HG02938 (cell line): Measurements from ENCODE around the gene UTRN.

Experiments
- ATAC-seq: cut with Tn5 transposase; IDR thresholded peaks from one replicate; pipeline ENCODE4 v1.9.1; 2021; ENCODE audit warnings: mild to moderate bottlenecking, moderate library complexity; ENCODE audit not compliant: unreplicated experiment

UTRN gene

GRCh38 chr6:144284783-144285547 is at the start of gene UTRN:
Gene UTRN (plus strand): TSS chr6:144285335. CDS start chr6:144291829, 6,494 bp downstream.
- ATAC-seq, result peak; percentile 44

- no peak for ATAC-seq
Measured at GRCh38 chr6:144244688-144245087, 40.4 kb upstream of the UTRN start.

- no peak for ATAC-seq
Measured at GRCh38 chr6:144246988-144247387, 38.1 kb upstream of the UTRN start.

- ATAC-seq, result peak; percentile 11
Measured at GRCh38 chr6:144248003-144248402, 37.1 kb upstream of the UTRN start.

- peak; percentile 61 for ATAC-seq
Measured at GRCh38 chr6:144248476-144249301, 36.4 kb upstream of the UTRN start.

DNA sequence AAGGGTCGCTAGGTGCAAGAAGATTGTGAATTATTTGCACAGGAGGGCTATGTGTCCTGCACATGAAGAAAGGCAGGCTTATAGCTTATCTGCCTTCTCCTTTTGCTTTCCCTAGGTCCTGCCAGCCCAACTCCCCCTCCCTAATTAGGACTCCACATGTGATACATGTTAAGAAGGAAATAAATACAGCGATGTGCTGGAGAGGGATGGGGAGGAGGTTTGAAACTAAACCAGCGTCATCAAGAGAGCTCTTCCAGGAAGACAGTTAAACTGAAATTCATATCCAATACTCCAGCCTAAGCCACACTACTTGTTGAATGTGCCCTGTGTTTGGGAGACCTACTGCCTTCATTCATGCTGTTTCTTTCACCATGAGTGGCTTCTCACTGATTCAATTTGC is 34.9 kb upstream of the UTRN start:
- no peak for ATAC-seq

DNA sequence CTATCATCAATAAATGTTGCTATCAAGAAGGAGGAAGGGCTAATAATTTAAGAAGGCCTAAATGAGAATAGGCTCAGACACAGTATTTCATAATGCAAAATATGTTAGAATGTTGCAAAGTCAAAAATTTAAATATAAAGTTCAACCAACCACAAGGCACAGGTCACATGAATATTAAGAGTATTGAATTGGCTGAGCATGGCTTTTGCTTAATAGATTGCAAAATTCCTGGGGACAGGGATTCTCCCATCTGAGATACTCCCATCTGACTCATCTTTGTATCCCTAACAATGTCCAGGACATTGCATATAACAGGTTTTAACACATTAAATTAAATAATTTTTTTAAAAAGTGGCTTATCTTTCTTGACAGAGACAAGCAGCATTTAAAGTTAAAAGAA is 32.9 kb upstream of the UTRN start:
- no peak for ATAC-seq

DNA sequence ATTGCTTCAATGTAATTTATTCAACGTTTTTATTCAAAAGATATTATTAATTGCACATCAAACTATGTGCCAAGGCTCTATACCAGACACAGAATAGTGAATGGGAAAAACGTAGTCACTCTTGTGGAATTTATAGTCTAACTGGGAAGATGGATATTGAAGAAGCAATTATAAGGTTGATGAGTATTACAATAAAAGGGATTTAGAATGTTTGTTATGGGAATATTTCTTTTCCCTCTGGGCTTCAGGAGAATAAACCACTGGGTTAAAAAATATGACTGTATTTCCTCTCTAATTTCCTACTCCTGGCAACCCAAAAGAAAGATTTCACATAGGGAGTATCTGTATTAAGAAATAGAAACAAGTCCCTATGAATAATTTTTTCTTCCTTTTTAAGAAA is 25.1 kb upstream of the UTRN start:
- ATAC-seq, result no peak

DNA sequence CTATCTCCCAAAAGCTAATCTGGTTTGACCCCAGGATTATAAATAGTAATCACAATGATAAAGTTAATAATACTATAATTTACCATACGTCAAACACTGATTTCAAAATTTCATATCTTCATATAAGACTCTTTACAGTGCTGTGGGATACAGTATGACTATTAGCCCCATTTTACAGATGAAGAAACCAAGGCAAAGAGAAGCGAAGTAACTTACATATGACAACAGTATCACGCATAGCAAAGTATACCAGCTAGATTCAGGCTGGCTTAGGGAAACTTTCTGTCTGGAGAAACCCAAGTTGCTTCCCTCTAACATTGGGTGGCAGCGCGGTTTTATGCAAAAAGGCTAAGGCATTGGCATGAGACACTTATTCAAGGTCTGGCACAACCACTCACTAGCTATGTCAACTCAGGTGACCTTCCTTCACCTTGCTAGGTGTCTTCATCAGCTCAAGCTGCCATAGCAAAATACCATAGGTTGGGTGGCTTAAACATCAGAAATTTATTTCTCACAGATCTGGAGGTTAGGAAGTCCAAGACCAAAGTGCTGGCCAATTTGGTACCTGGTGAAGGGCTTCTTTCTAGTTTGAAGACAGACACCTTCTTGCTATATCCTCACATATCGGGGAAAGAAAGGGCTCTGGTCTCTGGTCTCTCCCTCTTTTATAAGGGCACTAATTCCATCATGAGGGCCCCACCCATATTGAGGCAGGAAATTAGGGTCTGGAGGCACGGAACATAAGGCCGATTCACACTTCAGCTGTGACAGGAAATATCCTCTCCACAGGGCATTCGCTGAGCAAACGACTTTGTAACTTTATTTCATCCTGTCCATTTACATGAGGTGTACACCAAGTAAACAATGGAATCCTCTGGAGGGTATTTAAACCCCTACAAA is 22.4 kb upstream of the UTRN start:
- ATAC-seq, result no peak

DNA sequence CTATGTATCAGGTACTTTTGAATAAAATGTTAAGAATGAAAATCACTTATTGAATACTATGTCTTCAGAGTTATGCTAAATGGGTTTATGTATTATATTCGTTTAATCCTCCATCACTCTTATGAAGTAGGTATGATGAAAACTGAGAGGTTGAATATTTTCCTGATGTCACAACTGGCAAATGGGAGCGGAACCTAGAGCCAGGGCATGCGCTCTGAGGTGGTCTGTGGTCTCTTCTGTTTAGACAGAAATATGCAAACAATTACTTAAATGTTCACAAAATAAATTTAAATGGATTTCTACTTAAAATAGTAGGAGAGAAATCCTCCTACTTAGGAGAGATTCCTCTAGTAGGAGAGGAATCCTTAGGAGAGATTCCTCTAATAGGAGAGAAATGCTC is 21.3 kb upstream of the UTRN start:
- no peak for ATAC-seq

- no peak for ATAC-seq
Measured at GRCh38 chr6:144264270-144265060, 20.7 kb upstream of the UTRN start.

- ATAC-seq, result no peak
Measured at GRCh38 chr6:144265061-144265357, 20.1 kb upstream of the UTRN start.

- ATAC-seq, result peak; percentile 79
Measured at GRCh38 chr6:144265390-144265789, 19.7 kb upstream of the UTRN start.

DNA sequence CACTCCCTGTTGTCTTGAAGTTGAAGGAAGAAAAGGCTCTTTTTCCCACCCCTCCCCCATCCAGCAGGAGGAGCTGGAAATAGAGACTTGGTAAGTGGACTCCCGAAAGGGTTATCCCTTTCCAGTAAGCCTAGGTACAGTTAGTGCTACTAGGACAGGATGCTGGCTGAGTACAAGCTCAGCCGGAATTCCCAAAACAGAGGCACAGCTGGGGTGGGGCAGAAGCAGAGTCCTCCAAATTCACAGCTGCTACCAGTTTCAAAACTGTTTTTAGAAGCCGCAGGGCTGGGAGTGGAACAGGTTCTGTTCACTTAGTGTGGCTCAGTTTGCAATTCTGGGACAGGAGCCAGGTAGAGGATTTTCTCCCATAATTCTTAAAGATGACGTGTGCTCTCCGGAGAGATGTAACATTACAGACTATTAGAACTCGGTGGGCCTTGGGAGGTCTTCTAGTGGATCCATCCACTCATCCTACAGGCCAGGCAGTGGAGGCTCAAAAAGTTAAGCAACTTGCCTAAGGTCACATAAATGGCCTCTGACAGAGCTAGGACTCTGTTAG is 19.0 kb upstream of the UTRN start:
- ATAC-seq, result no peak

GRCh38 chr6:144268794-144269349 is 16.3 kb upstream of the UTRN start:
- no peak for ATAC-seq

DNA sequence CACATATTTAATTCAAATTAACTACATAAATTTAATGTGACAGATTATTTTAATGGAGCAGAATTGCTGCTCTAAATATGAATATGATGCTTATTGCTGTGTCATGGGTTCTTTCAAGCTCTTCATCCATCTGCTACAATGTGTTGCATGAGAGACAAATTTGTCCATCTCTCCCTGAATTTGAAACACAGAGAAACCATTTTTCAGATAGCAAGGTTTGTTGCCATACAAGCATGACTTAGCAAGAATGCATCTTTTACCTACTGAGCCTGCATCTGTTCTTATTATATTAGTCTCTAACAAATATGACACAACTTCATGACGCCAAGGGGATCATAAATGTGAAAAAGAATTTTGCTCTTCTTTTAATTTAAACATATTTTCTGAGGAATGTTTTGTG is 8.0 kb upstream of the UTRN start:
- ATAC-seq, result no peak

DNA sequence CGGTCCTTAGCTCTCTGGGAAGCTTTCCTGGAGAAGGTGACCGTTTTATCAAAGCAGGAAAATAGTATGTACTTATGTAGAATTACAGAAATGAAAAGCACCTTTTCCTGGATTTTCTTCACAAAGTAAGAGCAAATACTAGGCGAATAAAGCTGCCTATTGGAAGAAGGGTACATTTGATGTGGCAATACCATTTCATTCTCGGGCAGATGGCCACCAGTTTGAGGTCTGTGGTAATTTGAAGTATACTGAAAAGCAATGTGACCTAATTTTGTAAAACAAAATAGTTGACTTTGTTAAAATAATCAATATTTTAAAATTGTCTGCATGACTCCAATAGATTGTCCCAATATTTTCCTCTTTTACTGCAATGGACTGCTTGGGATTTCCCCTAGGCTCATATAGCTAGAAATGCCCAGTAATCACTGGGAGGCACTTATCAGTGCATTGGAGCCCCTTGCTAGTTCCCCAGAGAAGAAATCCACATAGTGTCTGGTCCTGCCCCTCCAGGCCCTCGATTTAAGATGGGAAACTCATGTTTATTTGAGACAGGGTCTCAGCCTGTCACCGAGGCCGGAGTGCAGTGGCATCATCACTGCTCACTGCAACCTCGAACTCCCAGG is 7.4 kb upstream of the UTRN start:
- no peak for ATAC-seq

- no peak for ATAC-seq
Measured at GRCh38 chr6:144278659-144279314, 6.3 kb upstream of the UTRN start.
